Endodermal cell (in vitro differentiated cells): Measurements from ENCODE around the gene FBXW12. TPM values are rescaled to one million over a fixed set of nuclear protein-coding genes. Genes with fewer than 3 reads are reported as not detected.
A peak's percentile ranks its signal among the peaks of the same experiment; 100 is the strongest.

Experiments
- DNase-seq: peaks from one replicate; pipeline ENCODE4 v3.0.0-alpha.2; 2017
- H3K27ac ChIP-seq: 2 replicates; pipeline ENCODE4 v1.5.1; 2013; ENCODE audit warnings: mild to moderate bottlenecking, low read depth, low read length, moderate library complexity
- H3K27me3 ChIP-seq: 2 replicates; pipeline ENCODE4 v1.6.1; 2013; ENCODE audit warnings: mild to moderate bottlenecking, low read length, moderate library complexity; ENCODE audit not compliant: insufficient read depth, control insufficient read depth, poor library complexity, severe bottlenecking
- H3K36me3 ChIP-seq: 2 replicates; pipeline ENCODE4 v1.7.0; 2013; ENCODE audit warnings: mild to moderate bottlenecking, low read length, moderate library complexity; ENCODE audit not compliant: control insufficient read depth, insufficient read depth
- H3K4me1 ChIP-seq: one replicate; pipeline ENCODE4 v1.7.0; 2013; ENCODE audit warnings: low read length; ENCODE audit not compliant: control insufficient read depth, insufficient read depth
- H3K4me3 ChIP-seq: 2 replicates; pipeline ENCODE4 v1.5.1; 2013; ENCODE audit warnings: mild to moderate bottlenecking, low read length, moderate library complexity
- H3K9ac ChIP-seq: 2 replicates; pipeline ENCODE4 v1.6.1; 2013; ENCODE audit warnings: mild to moderate bottlenecking, low read length, moderate library complexity; ENCODE audit not compliant: poor library complexity, severe bottlenecking; ENCODE audit errors: extremely low read depth
- H3K9me3 ChIP-seq: 2 replicates; pipeline ENCODE4 v1.6.1; 2013; ENCODE audit warnings: mild to moderate bottlenecking, low read length, moderate library complexity; ENCODE audit not compliant: control insufficient read depth
- H3K27ac Mint-ChIP-seq: 2 replicates; pipeline ENCODE4 v1.8.0; 2020; ENCODE audit warnings: mixed read lengths
- H3K27me3 Mint-ChIP-seq: 2 replicates; pipeline ENCODE4 v1.8.0; 2021; ENCODE audit warnings: mild to moderate bottlenecking, mixed read lengths; ENCODE audit not compliant: insufficient read depth
- H3K36me3 Mint-ChIP-seq: 2 replicates; pipeline ENCODE4 v1.8.0; 2020; ENCODE audit warnings: low read depth, mixed read lengths
- H3K4me1 Mint-ChIP-seq: 2 replicates; pipeline ENCODE4 v1.8.0; 2020; ENCODE audit warnings: mixed read lengths
- H3K4me3 Mint-ChIP-seq: 2 replicates; pipeline ENCODE4 v1.8.0; 2020; ENCODE audit warnings: mild to moderate bottlenecking, moderate library complexity, mixed read lengths
- H3K9me3 Mint-ChIP-seq: 2 replicates; pipeline ENCODE4 v1.8.0; 2020; ENCODE audit warnings: mild to moderate bottlenecking, mixed read lengths
- WGBS, 2 experiments: methylation state at CpG; one replicate each; pipeline versions ENCODE4 v1.1.5 to v1.1.7; 2013; ENCODE audit warnings: missing lambda C conversion rate in 2 of 2, mixed read lengths in 1 of 2; ENCODE audit not compliant: insufficient coverage in 1 of 2, insufficient read length in 1 of 2; 5-methylcytosine and 5-hydroxymethylcytosine counted together
- total RNA-seq, 2 donors: library from RNA; stranded (reverse); fragmentation: NEBNext Ultra II Directional in 1 of 2; extraction: Animal tissue kit (Norgen Biotek cat#: 25700) in 1 of 2; gene quantifications; 2 replicates in 1 of 2; 3 replicates in 1 of 2; pipeline ENCODE4 v1.2.1, GENCODE V29; 2021
- TF ChIP-seq, protein P1 (sequence below): fragments of 200-600 bp; sonication (generic); conservative IDR thresholded peaks from 2 replicates; pipeline ENCODE4 v1.5.0; 2021; ENCODE audit warnings: antibody characterized with exemption, mild to moderate bottlenecking

The FBXW12 gene
- total RNA-seq, 2 donors from 2014 or later: 0.13 to 1.4 TPM

DNA sequence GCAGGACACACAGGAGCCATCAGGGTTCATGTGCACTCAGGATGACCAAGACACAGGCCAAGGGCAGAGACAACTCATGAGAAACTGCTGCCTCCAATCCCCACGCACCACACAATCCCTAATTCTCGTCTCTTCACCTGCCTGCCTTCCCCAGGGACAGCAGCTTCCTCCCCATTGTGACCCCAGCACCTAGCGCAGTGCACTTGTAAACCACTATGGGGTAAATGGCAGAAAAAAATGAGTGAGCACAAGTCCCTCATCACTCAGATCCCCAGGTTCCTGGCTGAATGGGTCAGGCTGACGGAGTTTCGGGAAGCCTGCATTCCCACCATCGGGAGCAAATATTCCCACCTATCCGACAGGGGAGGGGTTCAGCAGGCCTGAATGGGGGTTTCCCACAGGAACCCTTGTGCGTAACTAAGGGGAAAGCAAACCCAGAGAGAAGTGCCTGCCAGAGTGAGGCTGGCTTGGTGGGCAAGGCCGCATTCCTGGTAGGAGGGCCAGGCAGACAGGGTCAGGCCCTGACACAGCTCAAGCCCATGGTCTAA, 39.1 kb downstream of the FBXW12 start:
- no peak overlapping the region for H3K27ac ChIP-seq
- no peak overlapping the region for H3K27ac Mint-ChIP-seq
- TF ChIP-seq, protein P1, sequence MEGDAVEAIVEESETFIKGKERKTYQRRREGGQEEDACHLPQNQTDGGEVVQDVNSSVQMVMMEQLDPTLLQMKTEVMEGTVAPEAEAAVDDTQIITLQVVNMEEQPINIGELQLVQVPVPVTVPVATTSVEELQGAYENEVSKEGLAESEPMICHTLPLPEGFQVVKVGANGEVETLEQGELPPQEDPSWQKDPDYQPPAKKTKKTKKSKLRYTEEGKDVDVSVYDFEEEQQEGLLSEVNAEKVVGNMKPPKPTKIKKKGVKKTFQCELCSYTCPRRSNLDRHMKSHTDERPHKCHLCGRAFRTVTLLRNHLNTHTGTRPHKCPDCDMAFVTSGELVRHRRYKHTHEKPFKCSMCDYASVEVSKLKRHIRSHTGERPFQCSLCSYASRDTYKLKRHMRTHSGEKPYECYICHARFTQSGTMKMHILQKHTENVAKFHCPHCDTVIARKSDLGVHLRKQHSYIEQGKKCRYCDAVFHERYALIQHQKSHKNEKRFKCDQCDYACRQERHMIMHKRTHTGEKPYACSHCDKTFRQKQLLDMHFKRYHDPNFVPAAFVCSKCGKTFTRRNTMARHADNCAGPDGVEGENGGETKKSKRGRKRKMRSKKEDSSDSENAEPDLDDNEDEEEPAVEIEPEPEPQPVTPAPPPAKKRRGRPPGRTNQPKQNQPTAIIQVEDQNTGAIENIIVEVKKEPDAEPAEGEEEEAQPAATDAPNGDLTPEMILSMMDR: no peak
- H3K9me3 Mint-ChIP-seq: no peaks in the 10 kb centered on the region
- no peak overlapping the region for H3K9ac ChIP-seq
- H3K27me3 ChIP-seq: no peaks in the 10 kb centered on the region
- H3K36me3 Mint-ChIP-seq: peaks cover 85% of the 10 kb centered on the region
- no peak overlapping the region for H3K4me3 Mint-ChIP-seq
- H3K9me3 ChIP-seq: no peaks in the 10 kb centered on the region
- DNase-seq: peak; percentile 33
- no peaks in the 10 kb centered on the region for H3K4me1 Mint-ChIP-seq
- 94 to 98% methylated on average over 7 to 9 of the region's 9 CpGs for WGBS, 2 experiments
- H3K4me3 ChIP-seq: no peak overlapping the region
- no peaks in the 10 kb centered on the region for H3K27me3 Mint-ChIP-seq
- H3K4me1 ChIP-seq: no peaks in the 10 kb centered on the region
- peaks cover 83% of the 10 kb centered on the region for H3K36me3 ChIP-seq

DNA sequence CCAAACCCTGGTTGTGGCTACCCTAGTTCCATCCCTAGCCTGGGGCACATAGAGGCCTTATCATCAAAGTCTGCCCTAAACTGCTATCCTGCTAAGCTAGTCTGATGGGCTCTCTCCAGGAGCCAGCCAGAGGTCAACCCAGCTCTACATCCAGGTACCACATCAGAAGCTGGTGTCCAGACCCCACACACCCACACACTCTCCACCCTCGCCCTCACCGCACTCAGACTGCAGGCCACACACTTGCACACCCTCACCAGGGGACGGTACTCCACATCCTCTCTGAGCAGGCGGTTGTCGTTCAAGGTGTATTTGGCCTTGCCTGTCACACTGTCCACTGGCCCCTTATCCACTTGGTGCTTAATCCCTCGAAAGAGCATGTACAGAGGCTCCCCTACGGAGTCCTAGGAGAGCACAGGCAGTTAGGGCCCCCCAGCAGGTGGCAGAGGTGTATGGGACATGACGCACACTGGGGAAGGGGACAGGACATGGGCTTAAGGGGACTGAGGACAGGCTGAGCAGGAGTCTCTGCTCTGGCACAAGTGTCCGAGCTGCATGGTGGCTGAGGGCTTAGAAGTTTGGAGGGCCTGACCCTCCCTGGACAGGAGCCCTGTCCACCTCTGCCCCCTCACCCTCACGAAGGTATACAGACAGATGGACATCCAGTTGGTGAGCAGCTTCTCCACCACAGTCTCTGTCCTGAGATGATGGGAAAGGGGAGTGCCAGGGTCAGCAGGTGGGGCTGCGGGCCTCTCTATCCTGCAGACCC, 39.8 kb downstream of the FBXW12 start:
- Histone ChIP-seq H3K36me3 (peaks cover 84% of the 10 kb centered on the region), H3K4me1 (no peaks in the 10 kb centered on the region), H3K9ac (no peak overlapping the region), H3K27me3 (no peaks in the 10 kb centered on the region), H3K4me3 (no peak overlapping the region), H3K9me3 (no peaks in the 10 kb centered on the region), H3K27ac (no peak overlapping the region)
- DNase-seq: peak; percentile 34
- Mint-ChIP-seq H3K4me1 (no peaks in the 10 kb centered on the region), H3K27me3 (no peaks in the 10 kb centered on the region), H3K27ac (no peak overlapping the region), H3K36me3 (peaks cover 83% of the 10 kb centered on the region), H3K4me3 (no peak overlapping the region), H3K9me3 (no peaks in the 10 kb centered on the region)
- 96 to 97% methylated on average over 8 to 11 of the region's 11 CpGs for WGBS, 2 experiments
- TF ChIP-seq, protein P1: no peak

DNA sequence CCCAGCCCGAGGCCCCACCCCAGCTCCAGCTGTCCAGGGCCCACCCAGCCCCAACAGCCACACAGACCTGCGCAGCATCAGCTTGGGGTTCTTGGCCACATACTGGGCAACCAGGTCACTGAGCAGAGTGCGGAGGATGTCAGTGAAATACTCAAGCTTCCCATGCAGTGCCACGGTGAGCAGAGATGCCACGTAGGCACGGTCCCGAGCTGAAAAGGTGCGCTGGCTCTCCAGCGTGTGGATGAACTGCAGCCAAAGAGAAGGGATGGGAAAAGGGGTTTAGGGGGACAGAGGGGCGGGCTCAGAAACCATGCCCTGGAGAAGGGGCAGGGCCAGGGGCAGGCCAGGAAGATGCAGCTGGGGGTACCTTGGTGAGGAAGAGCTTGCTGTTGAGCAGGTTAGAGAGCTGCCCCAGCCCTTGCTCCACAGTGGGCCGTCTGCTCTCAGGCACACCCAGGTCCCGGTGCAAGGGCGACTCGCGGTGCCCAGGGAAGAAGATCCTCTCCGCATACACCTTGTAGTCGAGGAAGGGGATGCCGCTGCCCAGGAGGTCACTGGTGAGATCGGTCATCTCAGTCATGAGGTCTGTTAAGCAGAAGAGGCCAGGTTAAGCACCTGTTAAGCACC, 40.5 kb downstream of the FBXW12 start:
- no peaks in the 10 kb centered on the region for H3K27me3 Mint-ChIP-seq
- Histone ChIP-seq H3K27me3 (no peaks in the 10 kb centered on the region), H3K27ac (no peak overlapping the region), H3K36me3 (peaks cover 81% of the 10 kb centered on the region), H3K9me3 (no peaks in the 10 kb centered on the region), H3K4me1 (no peaks in the 10 kb centered on the region), H3K4me3 (no peak overlapping the region), H3K9ac (no peak overlapping the region)
- no peak overlapping the region for H3K4me3 Mint-ChIP-seq
- no peak overlapping the region for H3K27ac Mint-ChIP-seq
- H3K36me3 Mint-ChIP-seq: peaks cover 81% of the 10 kb centered on the region
- no peak for DNase-seq
- TF ChIP-seq, protein P1: no peak
- 93 to 97% methylated on average over 16 to 19 of the region's 19 CpGs for WGBS, 2 experiments
- H3K9me3 Mint-ChIP-seq: no peaks in the 10 kb centered on the region
- no peaks in the 10 kb centered on the region for H3K4me1 Mint-ChIP-seq
